Right ventricle myocardium superior (tissue), 1 donor: Measurements from ENCODE around the gene ANO3. TPM values are rescaled to one million over a fixed set of nuclear protein-coding genes. Genes with fewer than 3 reads are reported as not detected.

Experiments used
- ATAC-seq: fragments of 200-7000 bp; cut with Tn5 transposase; one replicate; pipeline ENCODE4 v1.9.1; 2020; ENCODE audit warnings: mild to moderate bottlenecking; ENCODE audit not compliant: poor library complexity
- DNase-seq: peaks from one replicate; pipeline ENCODE4 v3.0.0-alpha.2; 2020
- intact Hi-C: fragments of 100-400 bp; cut with DNase I; formaldehyde crosslinking; loops from one replicate; pipeline ENCODE4 v1.11.2; 2022
- total RNA-seq: library from RNA; stranded (reverse); fragmentation: NEBNext Ultra II Directional; extraction: Animal tissue kit (Norgen Biotek cat#: 25700); gene quantifications from one replicate; pipeline ENCODE4 v1.2.1, GENCODE V29; 2021
- donor health status: DM: no; HTN: yes; CAD: no; lungs with severe emphysema.

ANO3 gene
- total RNA-seq, 1 donor from 2014 or later: 0.05 TPM

- DNase-seq (no peak), ATAC-seq (no peak)
- intact Hi-C loops: no loop called here
Measured at GRCh38 chr11:26665036-26665435, 333.1 kb downstream of the ANO3 start.

GRCh38 chr11:26665946-26666345 is 334.0 kb downstream of the ANO3 start:
- DNase-seq (no peak), ATAC-seq (no peak)
- intact Hi-C loops: no loop called here

GRCh38 chr11:26675233-26675928 is 343.5 kb downstream of the ANO3 start:
- ATAC-seq (no peak), DNase-seq (no peak)
- intact Hi-C loops: no loop called here

GRCh38 chr11:26676641-26677040 is 344.7 kb downstream of the ANO3 start:
- ATAC-seq (no peak), DNase-seq (no peak)
- intact Hi-C loops: no loop called here

- DNase-seq (no peak), ATAC-seq (no peak)
- intact Hi-C loops: no loop called here
Measured at GRCh38 chr11:26677566-26677965, 345.6 kb downstream of the ANO3 start.

- ATAC-seq (no peak), DNase-seq (no peak)
- intact Hi-C loops: no loop called here
Measured at GRCh38 chr11:26687351-26687750, 355.4 kb downstream of the ANO3 start.

- no peak for DNase-seq
- intact Hi-C loops: no loop called here
- ATAC-seq: no peak
Measured at GRCh38 chr11:26688701-26689100, 356.8 kb downstream of the ANO3 start.

GRCh38 chr11:26696330-26696729 is 364.4 kb downstream of the ANO3 start:
- intact Hi-C loops: no loop called here
- ATAC-seq: no peak
- no peak for DNase-seq

GRCh38 chr11:26698224-26698623 is 366.3 kb downstream of the ANO3 start:
- no peak for DNase-seq
- no peak for ATAC-seq
- intact Hi-C loops: no loop called here

GRCh38 chr11:26700574-26701235 is 368.8 kb downstream of the ANO3 start:
- DNase-seq (no peak), ATAC-seq (no peak)
- intact Hi-C loops: no loop called here

- intact Hi-C loops: no loop called here
- DNase-seq (no peak), ATAC-seq (no peak)
Measured at GRCh38 chr11:26702406-26702805, 370.5 kb downstream of the ANO3 start.

GRCh38 chr11:26703411-26704191 is 371.7 kb downstream of the ANO3 start:
- DNase-seq (no peak), ATAC-seq (no peak)
- intact Hi-C loops: no loop called here

GRCh38 chr11:26704249-26704648 is 372.3 kb downstream of the ANO3 start:
- intact Hi-C loops: no loop called here
- ATAC-seq: no peak
- DNase-seq: no peak

- DNase-seq: no peak
- no peak for ATAC-seq
- intact Hi-C loops: no loop called here
Measured at GRCh38 chr11:26706181-26706580, 374.3 kb downstream of the ANO3 start.

- no peak for ATAC-seq
- intact Hi-C loops: no loop called here
- no peak for DNase-seq
Measured at GRCh38 chr11:26708736-26709456, 377.0 kb downstream of the ANO3 start.

GRCh38 chr11:26710489-26710888 is 378.6 kb downstream of the ANO3 start:
- intact Hi-C loops: no loop called here
- ATAC-seq: no peak
- no peak for DNase-seq

- intact Hi-C loops: no loop called here
- no peak for ATAC-seq
- DNase-seq: no peak
Measured at GRCh38 chr11:26712497-26712896, 380.6 kb downstream of the ANO3 start.
